Activated naive CD8-positive, alpha-beta T cell treated with anti-CD3 and anti-CD28 coated beads for 36 hours (primary cell): Measurements from ENCODE around the gene LCN15. TPM values are rescaled to one million over a fixed set of nuclear protein-coding genes. Genes with fewer than 3 reads are reported as not detected.

ENCODE experiments used
- DNase-seq: peaks from one replicate; pipeline ENCODE4 v3.0.0; 2021
- H3K27ac Mint-ChIP-seq: one replicate; pipeline ENCODE4 v1.8.0; 2022; ENCODE audit warnings: mild to moderate bottlenecking, moderate library complexity, mixed read lengths
- H3K27me3 Mint-ChIP-seq: one replicate; pipeline ENCODE4 v1.8.0; 2022; ENCODE audit warnings: mild to moderate bottlenecking, mixed read lengths
- H3K36me3 Mint-ChIP-seq: one replicate; pipeline ENCODE4 v1.8.0; 2021; ENCODE audit warnings: mild to moderate bottlenecking, mixed read lengths
- H3K4me1 Mint-ChIP-seq: one replicate; pipeline ENCODE4 v1.8.0; 2021; ENCODE audit warnings: mixed read lengths
- H3K4me3 Mint-ChIP-seq: one replicate; pipeline ENCODE4 v1.8.0; 2022; ENCODE audit warnings: mild to moderate bottlenecking, moderate library complexity, mixed read lengths
- H3K9me3 Mint-ChIP-seq: one replicate; pipeline ENCODE4 v1.8.0; 2022; ENCODE audit warnings: mixed read lengths
- total RNA-seq, 2 experiments: library from RNA; stranded (reverse); gene quantifications; one replicate each; pipeline ENCODE4 v1.2.3, GENCODE V29; 2021

The LCN15 gene
- total RNA-seq, 2 experiments from 2014 or later = not detected

GRCh38 chr9:136745389-136746154, 18.7 kb downstream of the LCN15 start:
- DNase-seq = no peak
- no peak overlapping the region for H3K4me3 Mint-ChIP-seq
- no peaks in the 10 kb centered on the region for H3K36me3 Mint-ChIP-seq
- peaks cover under 1% of the 10 kb centered on the region for H3K9me3 Mint-ChIP-seq
- H3K4me1 Mint-ChIP-seq = peaks cover 14% of the 10 kb centered on the region
- H3K27ac Mint-ChIP-seq = no peak overlapping the region
- peaks cover 26% of the 10 kb centered on the region for H3K27me3 Mint-ChIP-seq

GRCh38 chr9:136744773-136745172, 19.5 kb downstream of the LCN15 start:
- H3K27me3 Mint-ChIP-seq = peaks cover 26% of the 10 kb centered on the region
- H3K4me3 Mint-ChIP-seq = no peak overlapping the region
- no peaks in the 10 kb centered on the region for H3K9me3 Mint-ChIP-seq
- DNase-seq = no peak
- peaks cover 17% of the 10 kb centered on the region for H3K4me1 Mint-ChIP-seq
- no peak overlapping the region for H3K27ac Mint-ChIP-seq
- no peaks in the 10 kb centered on the region for H3K36me3 Mint-ChIP-seq

- Mint-ChIP-seq H3K9me3 (no peaks in the 10 kb centered on the region), H3K4me3 (no peak overlapping the region), H3K27me3 (peaks cover 20% of the 10 kb centered on the region), H3K4me1 (peaks cover 16% of the 10 kb centered on the region), H3K27ac (no peak overlapping the region), H3K36me3 (peaks cover under 1% of the 10 kb centered on the region)
- no peak for DNase-seq
Measured at GRCh38 chr9:136743639-136744211, 20.6 kb downstream of the LCN15 start.

GRCh38 chr9:136742591-136743391, 21.5 kb downstream of the LCN15 start, which contains the start of gene LCN10:
TSS of gene LCN10 (minus strand) at chr9:136742940. CDS start at chr9:136742903, 37 bp downstream.
- DNase-seq = no peak
- Mint-ChIP-seq H3K27ac (peak within 1 kb of the TSS; percentile 72), H3K9me3 (no peaks in the 10 kb centered on the region), H3K27me3 (peaks cover 12% of the 10 kb centered on the region), H3K4me3 (peak within 1 kb of the TSS; percentile 79), H3K4me1 (peaks cover 19% of the 10 kb centered on the region), H3K36me3 (peaks cover 6% of the 10 kb centered on the region)

GRCh38 chr9:136741883-136742571, 22.3 kb downstream of the LCN15 start:
- peaks cover 6% of the 10 kb centered on the region for H3K36me3 Mint-ChIP-seq

GRCh38 chr9:136740971-136741882, 23.1 kb downstream of the LCN15 start:
- peaks cover 6% of the 10 kb centered on the region for H3K36me3 Mint-ChIP-seq
- peak; percentile 34 for DNase-seq
- H3K9me3 Mint-ChIP-seq = no peaks in the 10 kb centered on the region
- peak overlapping the region; percentile 72 for H3K27ac Mint-ChIP-seq
- peaks cover 19% of the 10 kb centered on the region for H3K4me1 Mint-ChIP-seq
- peaks cover 10% of the 10 kb centered on the region for H3K27me3 Mint-ChIP-seq
- peak overlapping the region; percentile 79 for H3K4me3 Mint-ChIP-seq

More at GRCh38 chr9:136741883-136742571, 22.3 kb downstream of the LCN15 start:
- H3K9me3 Mint-ChIP-seq = no peaks in the 10 kb centered on the region
- peaks cover 19% of the 10 kb centered on the region for H3K4me1 Mint-ChIP-seq
- DNase-seq = peak; percentile 68
- H3K4me3 Mint-ChIP-seq = peak overlapping the region; percentile 79
- peak overlapping the region; percentile 72 for H3K27ac Mint-ChIP-seq
- peaks cover 10% of the 10 kb centered on the region for H3K27me3 Mint-ChIP-seq

- no peaks in the 10 kb centered on the region for H3K9me3 Mint-ChIP-seq
- peaks cover 19% of the 10 kb centered on the region for H3K4me1 Mint-ChIP-seq
- H3K4me3 Mint-ChIP-seq = no peak overlapping the region
- DNase-seq = no peak
- peaks cover 10% of the 10 kb centered on the region for H3K27me3 Mint-ChIP-seq
- H3K27ac Mint-ChIP-seq = no peak overlapping the region
- peaks cover 6% of the 10 kb centered on the region for H3K36me3 Mint-ChIP-seq
Measured at GRCh38 chr9:136740491-136740890, 23.8 kb downstream of the LCN15 start.

GRCh38 chr9:136740069-136740468, 24.2 kb downstream of the LCN15 start:
- no peak overlapping the region for H3K27ac Mint-ChIP-seq
- H3K9me3 Mint-ChIP-seq = no peaks in the 10 kb centered on the region
- no peak for DNase-seq
- peaks cover 6% of the 10 kb centered on the region for H3K36me3 Mint-ChIP-seq
- H3K4me1 Mint-ChIP-seq = peaks cover 19% of the 10 kb centered on the region
- H3K27me3 Mint-ChIP-seq = peaks cover 10% of the 10 kb centered on the region
- H3K4me3 Mint-ChIP-seq = no peak overlapping the region

GRCh38 chr9:136739509-136739908, 24.8 kb downstream of the LCN15 start:
- Mint-ChIP-seq H3K27me3 (peaks cover 10% of the 10 kb centered on the region), H3K4me3 (no peak overlapping the region), H3K36me3 (peaks cover 6% of the 10 kb centered on the region), H3K27ac (no peak overlapping the region), H3K4me1 (peaks cover 23% of the 10 kb centered on the region), H3K9me3 (no peaks in the 10 kb centered on the region)
- no peak for DNase-seq

- Mint-ChIP-seq H3K4me3 (no peak overlapping the region), H3K27me3 (peaks cover 10% of the 10 kb centered on the region), H3K27ac (no peak overlapping the region), H3K9me3 (no peaks in the 10 kb centered on the region), H3K4me1 (peaks cover 23% of the 10 kb centered on the region), H3K36me3 (peaks cover 6% of the 10 kb centered on the region)
- DNase-seq = no peak
Measured at GRCh38 chr9:136738960-136739359, 25.4 kb downstream of the LCN15 start.

- peaks cover 11% of the 10 kb centered on the region for H3K36me3 Mint-ChIP-seq
- H3K27me3 Mint-ChIP-seq = no peaks in the 10 kb centered on the region
- H3K27ac Mint-ChIP-seq = no peak overlapping the region
- H3K4me3 Mint-ChIP-seq = no peak overlapping the region
- no peaks in the 10 kb centered on the region for H3K9me3 Mint-ChIP-seq
- peaks cover 14% of the 10 kb centered on the region for H3K4me1 Mint-ChIP-seq
- DNase-seq = no peak
Measured at GRCh38 chr9:136735812-136736480, 28.4 kb downstream of the LCN15 start.

- H3K27me3 Mint-ChIP-seq = no peaks in the 10 kb centered on the region
- DNase-seq = no peak
- peaks cover 9% of the 10 kb centered on the region for H3K4me1 Mint-ChIP-seq
- peaks cover 11% of the 10 kb centered on the region for H3K36me3 Mint-ChIP-seq
- no peak overlapping the region for H3K27ac Mint-ChIP-seq
- H3K4me3 Mint-ChIP-seq = no peak overlapping the region
- H3K9me3 Mint-ChIP-seq = no peaks in the 10 kb centered on the region
Measured at GRCh38 chr9:136734837-136735496, 29.4 kb downstream of the LCN15 start.

GRCh38 chr9:136733611-136734010, 30.7 kb downstream of the LCN15 start:
- no peak overlapping the region for H3K4me3 Mint-ChIP-seq

More at GRCh38 chr9:136733611-136734010, 30.7 kb downstream of the LCN15 start:
- Mint-ChIP-seq H3K27ac (no peak overlapping the region), H3K36me3 (peaks cover 9% of the 10 kb centered on the region), H3K27me3 (no peaks in the 10 kb centered on the region), H3K4me1 (peaks cover 16% of the 10 kb centered on the region), H3K9me3 (no peaks in the 10 kb centered on the region)
- DNase-seq = no peak
